IPS-NIHi11 (cell line): ENCODE measurements around the gene CYS1.
"Not testable (repeated sequence)": the region's sequence is repeated elsewhere in the genome, so short reads cannot be mapped to it uniquely, and the experiment has no call there.

Experiments
- DNase-seq: peaks from one replicate; pipeline ENCODE4 v3.0.0; 2012; ENCODE audit warnings: mixed read lengths, low spot score

CYS1 gene

GRCh38 chr2:10091889-10092244 is 11.7 kb upstream of the CYS1 start:
- DNase-seq: not testable (repeated sequence)

- no peak for DNase-seq
These were observed 11.1 kb upstream of the CYS1 start for GRCh38 chr2:10091182-10091888.

GRCh38 chr2:10089565-10090190 is 9.5 kb upstream of the CYS1 start:
- no peak for DNase-seq

- no peak for DNase-seq
These were observed 7.1 kb upstream of the CYS1 start for GRCh38 chr2:10087360-10087759.

- no peak for DNase-seq
These were observed 6.7 kb upstream of the CYS1 start for GRCh38 chr2:10086950-10087349.

GRCh38 chr2:10085668-10086059 is 5.5 kb upstream of the CYS1 start:
- DNase-seq: no peak

- no peak for DNase-seq
These were observed 4.9 kb upstream of the CYS1 start for GRCh38 chr2:10085043-10085667.

GRCh38 chr2:10084223-10084865 is 4.1 kb upstream of the CYS1 start:
- DNase-seq: no peak

- no peak for DNase-seq
These were observed 3.5 kb upstream of the CYS1 start for GRCh38 chr2:10083692-10084211.

GRCh38 chr2:10083046-10083445 is 2.8 kb upstream of the CYS1 start:
- DNase-seq: no peak

GRCh38 chr2:10080536-10081304 is 509 bp upstream of the CYS1 start:
- no peak for DNase-seq

GRCh38 chr2:10079266-10079869 is 843 bp downstream of the CYS1 start:
- peak; percentile 75 for DNase-seq

- peak; percentile 48 for DNase-seq
These were observed 1.4 kb downstream of the CYS1 start for GRCh38 chr2:10078704-10079265.

GRCh38 chr2:10078001-10078400 is 2.2 kb downstream of the CYS1 start:
- DNase-seq: no peak

GRCh38 chr2:10076988-10077527 is 3.2 kb downstream of the CYS1 start:
- no peak for DNase-seq

GRCh38 chr2:10076511-10076910 is 3.7 kb downstream of the CYS1 start:
- DNase-seq: no peak

GRCh38 chr2:10075571-10076209 is 4.5 kb downstream of the CYS1 start:
- no peak for DNase-seq

GRCh38 chr2:10075101-10075500 is 5.1 kb downstream of the CYS1 start:
- DNase-seq: no peak

GRCh38 chr2:10073706-10074105 is 6.5 kb downstream of the CYS1 start:
- no peak for DNase-seq
